Dendritic cell treated with granulocyte-macrophage colony-stimulating factor and Interleukin-4, amounts not matched to agents 40 ng/mL and 50 ng/mL, for 4 days (primary cell): ENCODE data around the gene TEX22.

Experiments used
- H3K27ac Mint-ChIP-seq: one replicate; pipeline ENCODE4 v1.8.0; 2022; ENCODE audit warnings: mild to moderate bottlenecking, mixed read lengths
- H3K27me3 Mint-ChIP-seq: one replicate; pipeline ENCODE4 v1.8.0; 2022; ENCODE audit warnings: mild to moderate bottlenecking, mixed read lengths
- H3K36me3 Mint-ChIP-seq: one replicate; pipeline ENCODE4 v1.8.0; 2022; ENCODE audit warnings: low read depth, mixed read lengths
- H3K4me1 Mint-ChIP-seq: one replicate; pipeline ENCODE4 v1.8.0; 2022; ENCODE audit warnings: low read depth, mixed read lengths
- H3K4me3 Mint-ChIP-seq: one replicate; pipeline ENCODE4 v1.8.0; 2022; ENCODE audit warnings: mild to moderate bottlenecking, moderate library complexity, mixed read lengths
- H3K9me3 Mint-ChIP-seq: one replicate; pipeline ENCODE4 v1.8.0; 2022; ENCODE audit warnings: mixed read lengths
- intact Hi-C: fragments of 100-400 bp; cut with micrococcal nuclease; formaldehyde crosslinking; loops from one replicate; pipeline ENCODE4 v1.15.0; 2022

TEX22 gene

DNA sequence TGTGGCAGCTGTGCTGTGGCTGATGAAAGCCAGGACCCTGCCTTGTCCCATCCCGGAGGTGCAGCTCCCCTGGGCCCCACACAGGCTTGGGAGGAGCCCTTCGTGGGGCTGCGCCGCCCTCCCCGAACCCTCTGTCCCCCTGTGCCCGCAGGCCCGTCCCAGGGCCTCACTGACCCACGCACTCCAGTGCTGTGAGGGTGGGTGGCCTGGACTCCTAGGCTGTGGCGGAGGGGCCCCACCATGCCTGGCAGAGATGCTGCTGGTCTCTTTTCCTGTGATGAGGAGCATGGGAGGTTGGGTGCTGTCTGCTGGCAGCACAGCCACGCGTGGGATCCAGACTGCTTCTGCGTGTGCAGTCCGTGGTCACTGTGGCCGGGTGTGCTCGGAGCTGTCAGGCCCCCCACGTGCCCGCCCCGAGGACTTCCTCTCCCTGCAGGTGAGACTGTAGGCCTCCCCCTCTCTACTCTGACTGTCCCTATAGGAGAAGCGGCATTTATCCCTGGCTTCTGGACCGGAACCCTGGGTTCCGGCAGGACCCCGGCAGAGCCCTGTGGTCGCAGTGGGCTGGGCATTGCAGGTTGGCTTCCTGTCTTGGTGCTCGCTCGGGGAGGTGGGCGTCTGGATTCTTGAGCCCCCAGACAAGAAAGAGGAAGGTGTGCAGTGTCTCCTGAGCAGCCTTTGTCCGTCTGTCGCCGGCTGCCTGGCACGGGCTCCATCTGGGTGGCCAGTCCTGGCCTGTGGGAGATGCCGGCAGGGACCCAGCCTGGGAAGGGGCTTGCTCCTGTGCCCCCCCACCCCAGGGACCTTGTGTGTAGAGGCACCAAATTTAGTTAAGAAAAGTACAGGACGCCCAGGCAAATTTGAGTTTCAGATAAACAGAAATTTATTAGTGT lies 23.6 kb downstream of the TEX22 start:
- Mint-ChIP-seq H3K36me3 (peaks cover 53% of the 10 kb centered on the region), H3K27me3 (peaks cover 17% of the 10 kb centered on the region)

GRCh38 chr14:105422695-105423487 lies 24.6 kb downstream of the TEX22 start:
- Mint-ChIP-seq H3K4me1 (peaks cover 36% of the 10 kb centered on the region), H3K27me3 (peaks cover 11% of the 10 kb centered on the region), H3K9me3 (no peaks in the 10 kb centered on the region), H3K36me3 (peaks cover 58% of the 10 kb centered on the region), H3K27ac (peak overlapping the region; percentile 45), H3K4me3 (no peak overlapping the region)
- intact Hi-C loops = no loop called here

More for the DNA sequence above, 23.6 kb downstream of the TEX22 start:
- Mint-ChIP-seq H3K27ac (peak overlapping the region; percentile 45), H3K9me3 (no peaks in the 10 kb centered on the region), H3K4me3 (peak overlapping the region; percentile 93), H3K4me1 (peaks cover 36% of the 10 kb centered on the region)
- intact Hi-C loops = no loop called here

DNA sequence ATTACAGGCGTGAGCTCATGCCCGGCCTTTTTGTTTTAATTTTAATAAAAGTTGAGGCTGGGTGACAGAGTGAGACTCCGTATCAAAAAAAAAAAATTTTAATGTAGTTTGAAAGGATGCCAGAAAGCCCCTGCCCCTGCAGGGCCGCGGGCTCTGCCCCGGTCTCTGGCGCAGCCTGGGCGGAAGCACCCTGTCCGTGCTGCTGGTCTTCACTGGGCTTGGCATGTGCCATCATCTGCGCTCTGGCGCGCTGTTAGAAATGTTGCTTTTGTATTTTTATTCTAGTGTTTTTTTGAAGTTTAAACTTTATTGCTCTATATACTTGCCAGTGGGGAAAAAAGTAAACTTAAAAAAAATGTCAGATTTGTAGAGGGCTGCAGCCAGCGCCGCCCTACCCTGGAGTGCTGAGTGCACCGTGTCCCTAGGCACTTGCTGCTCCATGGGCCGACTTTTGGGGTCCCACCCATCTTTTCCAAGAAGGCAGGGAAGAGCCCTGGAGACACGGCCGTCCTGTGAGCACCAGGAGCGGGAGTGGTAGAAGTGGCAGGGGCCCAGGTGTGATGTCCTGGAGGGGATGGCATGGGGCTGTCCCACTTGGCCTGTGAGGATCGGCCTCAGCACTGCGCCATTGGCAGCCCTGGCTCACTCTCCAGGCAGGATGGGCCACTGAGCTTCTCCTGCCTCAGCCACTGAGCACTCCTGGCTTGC lies 25.3 kb downstream of the TEX22 start:
- Mint-ChIP-seq H3K4me3 (no peak overlapping the region), H3K36me3 (peaks cover 63% of the 10 kb centered on the region), H3K9me3 (no peaks in the 10 kb centered on the region), H3K27ac (no peak overlapping the region), H3K27me3 (peaks cover 5% of the 10 kb centered on the region), H3K4me1 (peaks cover 38% of the 10 kb centered on the region)
- intact Hi-C loops = no loop called here

DNA sequence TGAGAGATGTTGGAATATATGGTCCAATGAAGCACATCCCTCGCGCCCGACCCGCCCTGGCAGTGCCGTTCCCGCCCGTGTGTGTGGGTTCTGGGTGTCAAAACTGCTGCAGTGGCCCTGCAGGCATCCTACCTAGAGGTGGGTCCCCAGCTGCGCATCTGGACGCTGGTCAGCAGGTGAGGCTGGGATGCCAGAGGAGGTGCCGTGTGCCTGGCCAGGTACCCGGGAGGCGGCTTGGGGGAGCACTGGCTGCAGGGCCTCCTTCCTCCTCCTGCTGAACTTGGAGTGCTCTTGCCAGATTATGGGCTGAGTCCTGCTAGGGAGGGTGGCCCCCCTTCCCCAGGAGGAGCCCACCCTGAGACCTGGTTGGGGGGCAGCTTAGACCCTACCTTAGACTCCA lies 26.5 kb downstream of the TEX22 start:
- Mint-ChIP-seq H3K27ac (no peak overlapping the region), H3K4me1 (peaks cover 30% of the 10 kb centered on the region), H3K9me3 (no peaks in the 10 kb centered on the region), H3K36me3 (peaks cover 70% of the 10 kb centered on the region), H3K4me3 (no peak overlapping the region), H3K27me3 (no peaks in the 10 kb centered on the region)
- intact Hi-C loops = no loop called here

GRCh38 chr14:105425823-105426247 lies 27.5 kb downstream of the TEX22 start:
- Mint-ChIP-seq H3K4me3 (no peak overlapping the region), H3K27me3 (no peaks in the 10 kb centered on the region), H3K27ac (no peak overlapping the region), H3K36me3 (peaks cover 76% of the 10 kb centered on the region), H3K4me1 (peaks cover 27% of the 10 kb centered on the region), H3K9me3 (no peaks in the 10 kb centered on the region)
- intact Hi-C loops = no loop called here

DNA sequence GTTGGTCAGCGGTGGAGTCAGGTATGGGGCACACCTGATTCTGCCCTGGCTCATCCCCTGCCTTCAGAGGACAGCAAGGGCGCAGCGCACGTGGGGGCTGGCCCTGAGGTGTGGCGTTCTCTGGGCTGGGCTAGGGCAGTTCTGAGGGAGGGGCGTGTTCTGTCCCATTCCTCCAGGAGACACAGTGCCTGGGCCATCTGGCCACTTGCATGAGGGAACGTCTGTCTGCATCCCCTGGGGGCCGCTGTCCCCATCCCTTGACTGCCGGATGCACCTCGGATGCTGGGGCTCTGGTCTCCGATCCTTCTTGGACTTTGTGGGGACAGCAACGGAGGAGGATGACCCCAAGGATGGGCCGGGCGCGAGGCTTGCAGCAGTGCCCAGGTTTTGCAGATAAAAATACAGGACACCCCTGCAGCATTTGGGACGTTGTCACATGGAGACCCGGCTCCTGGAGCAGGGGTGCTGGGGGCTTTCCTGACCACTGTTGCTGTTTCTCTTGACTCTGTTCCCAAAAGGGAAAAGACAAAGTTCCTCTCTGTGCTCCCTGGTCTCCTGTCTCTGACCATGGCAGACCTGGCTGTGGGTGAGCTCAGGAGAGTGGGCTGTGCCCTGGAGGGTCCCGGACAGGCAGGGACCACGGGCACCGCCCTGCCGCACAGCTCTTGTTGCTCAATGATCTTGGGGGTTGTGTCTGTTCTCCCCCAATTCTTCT lies 28.2 kb downstream of the TEX22 start:
- Mint-ChIP-seq H3K4me3 (no peak overlapping the region), H3K27me3 (no peaks in the 10 kb centered on the region), H3K27ac (no peak overlapping the region), H3K4me1 (peaks cover 20% of the 10 kb centered on the region), H3K36me3 (peaks cover 76% of the 10 kb centered on the region), H3K9me3 (no peaks in the 10 kb centered on the region)
- intact Hi-C loops = no loop called here

DNA sequence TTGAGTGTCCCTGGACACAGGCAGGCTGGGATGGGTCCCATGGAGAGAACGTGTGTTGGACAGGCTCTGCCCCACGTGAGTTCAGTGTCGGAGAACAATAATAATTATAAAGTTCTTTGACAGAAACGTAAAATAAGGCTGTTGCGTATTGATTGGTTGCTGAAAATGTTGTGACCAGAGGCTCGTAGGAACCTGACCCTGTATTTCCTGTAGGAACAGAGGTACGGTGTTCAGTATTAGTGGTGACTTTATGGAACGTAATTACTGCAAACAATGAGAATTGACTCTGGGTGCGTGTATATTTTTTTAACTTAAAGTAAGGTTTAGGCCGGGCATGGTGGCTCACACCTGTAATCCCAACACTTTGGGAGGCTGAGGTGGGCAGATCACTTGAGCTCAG lies 29.1 kb downstream of the TEX22 start:
- H3K36me3 Mint-ChIP-seq = peaks cover 68% of the 10 kb centered on the region
- H3K4me1 Mint-ChIP-seq = peaks cover 11% of the 10 kb centered on the region
- no peak overlapping the region for H3K4me3 Mint-ChIP-seq
- H3K9me3 Mint-ChIP-seq = no peaks in the 10 kb centered on the region
- no peaks in the 10 kb centered on the region for H3K27me3 Mint-ChIP-seq
- H3K27ac Mint-ChIP-seq = no peak overlapping the region
- intact Hi-C loops = no loop called here

GRCh38 chr14:105427936-105428485 lies 29.7 kb downstream of the TEX22 start:
- no peaks in the 10 kb centered on the region for H3K9me3 Mint-ChIP-seq

DNA sequence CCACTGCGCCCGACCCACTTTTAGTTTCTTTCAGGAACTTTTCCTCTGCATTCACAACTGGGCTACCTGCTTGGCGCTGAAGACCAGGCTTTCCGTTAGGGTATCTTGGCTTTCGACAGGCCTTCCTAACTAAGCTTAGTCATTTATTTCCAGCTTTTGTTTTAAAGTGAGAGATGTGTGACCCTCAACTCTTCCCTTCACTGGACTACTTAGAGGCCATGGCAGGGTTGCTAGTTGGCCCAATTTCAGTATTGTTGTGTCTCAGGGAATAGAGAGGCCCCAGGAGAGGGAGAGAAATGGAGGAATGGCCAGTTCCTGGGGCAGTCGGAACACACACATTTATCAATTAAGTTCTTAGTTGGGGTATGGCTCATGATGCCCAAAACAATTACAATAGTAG lies 31.7 kb downstream of the TEX22 start:
- Mint-ChIP-seq H3K36me3 (peaks cover 51% of the 10 kb centered on the region), H3K27me3 (no peaks in the 10 kb centered on the region)

More at GRCh38 chr14:105427936-105428485, 29.7 kb downstream of the TEX22 start:
- intact Hi-C loops = no loop called here
- Mint-ChIP-seq H3K4me1 (peaks cover 5% of the 10 kb centered on the region), H3K36me3 (peaks cover 68% of the 10 kb centered on the region), H3K27me3 (no peaks in the 10 kb centered on the region), H3K27ac (no peak overlapping the region), H3K4me3 (no peak overlapping the region)

GRCh38 chr14:105430565-105430964 lies 32.2 kb downstream of the TEX22 start:
- no peaks in the 10 kb centered on the region for H3K27me3 Mint-ChIP-seq
- no peak overlapping the region for H3K27ac Mint-ChIP-seq
- peaks cover 46% of the 10 kb centered on the region for H3K36me3 Mint-ChIP-seq
- H3K4me1 Mint-ChIP-seq = peaks cover 11% of the 10 kb centered on the region
- no peak overlapping the region for H3K4me3 Mint-ChIP-seq
- H3K9me3 Mint-ChIP-seq = no peaks in the 10 kb centered on the region
- intact Hi-C loops = no loop called here

More for the DNA sequence above, 31.7 kb downstream of the TEX22 start:
- Mint-ChIP-seq H3K27ac (no peak overlapping the region), H3K9me3 (no peaks in the 10 kb centered on the region), H3K4me1 (peaks cover 11% of the 10 kb centered on the region), H3K4me3 (no peak overlapping the region)
- intact Hi-C loops = no loop called here

- Mint-ChIP-seq H3K4me3 (no peak overlapping the region), H3K27me3 (no peaks in the 10 kb centered on the region), H3K27ac (no peak overlapping the region), H3K4me1 (peaks cover 11% of the 10 kb centered on the region), H3K9me3 (no peaks in the 10 kb centered on the region), H3K36me3 (peaks cover 43% of the 10 kb centered on the region)
- intact Hi-C loops = no loop called here
Observed at GRCh38 chr14:105431256-105431655, 32.9 kb downstream of the TEX22 start.

GRCh38 chr14:105432657-105433056 lies 34.3 kb downstream of the TEX22 start:
- no peaks in the 10 kb centered on the region for H3K9me3 Mint-ChIP-seq
- no peaks in the 10 kb centered on the region for H3K27me3 Mint-ChIP-seq
- H3K36me3 Mint-ChIP-seq = peaks cover 38% of the 10 kb centered on the region
- H3K4me1 Mint-ChIP-seq = peaks cover 11% of the 10 kb centered on the region
- H3K4me3 Mint-ChIP-seq = no peak overlapping the region
- intact Hi-C loops = no loop called here
- H3K27ac Mint-ChIP-seq = no peak overlapping the region

- intact Hi-C loops = no loop called here
- Mint-ChIP-seq H3K36me3 (peaks cover 41% of the 10 kb centered on the region), H3K4me3 (no peak overlapping the region), H3K27me3 (no peaks in the 10 kb centered on the region), H3K9me3 (no peaks in the 10 kb centered on the region), H3K4me1 (peaks cover 8% of the 10 kb centered on the region), H3K27ac (no peak overlapping the region)
Observed at GRCh38 chr14:105433161-105433605, 34.8 kb downstream of the TEX22 start.
